GM18951 (cell line): Measurements from ENCODE around the gene CCND2.
A peak's percentile ranks its signal among the peaks of the same experiment; 100 is the strongest.

Experiments
- POLR2A ChIP-seq: IDR thresholded peaks from 4 replicates; pipeline ENCODE4 v1.6.1; 2011; ENCODE audit warnings: mild to moderate bottlenecking; ENCODE audit not compliant: insufficient read length, insufficient read depth; ENCODE audit errors: extremely low read depth
- in situ Hi-C: fragments of 300-500 bp; cut with MboI; formaldehyde crosslinking; loops from one replicate; pipeline ENCODE4 v1.12.0; 2022; ENCODE audit warnings: low sequenced_read_pairs, mixed read lengths, inconsistent platforms; ENCODE audit not compliant: unreplicated experiment

Gene CCND2

GRCh38 chr12:4283512-4284255 lies 10.1 kb downstream of the CCND2 start:
- TF ChIP-seq POLR2A = no peak
- in situ Hi-C loops = loop anchor here (10.0 kb wide), 1 partner anchor 389 kb away; no protein-coding TSS in a partner anchor

- in situ Hi-C loops = loop anchor here (10.0 kb wide), 1 partner anchor 390 kb away; no protein-coding TSS in a partner anchor
- no peak for TF ChIP-seq POLR2A
Measured at GRCh38 chr12:4284306-4284705, 10.7 kb downstream of the CCND2 start.

GRCh38 chr12:4285070-4285469 lies 11.5 kb downstream of the CCND2 start:
- in situ Hi-C loops = loop anchor here (5.0 to 10.0 kb wide), 2 partner anchors 293 to 390 kb away; no protein-coding TSS in a partner anchor

GRCh38 chr12:4286228-4286627 lies 12.7 kb downstream of the CCND2 start:
- in situ Hi-C loops = loop anchor here (5.0 to 10.0 kb wide), 2 partner anchors 294 to 391 kb away; no protein-coding TSS in a partner anchor
- peak; percentile 16 for TF ChIP-seq POLR2A

More at GRCh38 chr12:4285070-4285469, 11.5 kb downstream of the CCND2 start:
- TF ChIP-seq POLR2A = no peak

- in situ Hi-C loops = loop anchor here (5.0 to 10.0 kb wide), 2 partner anchors 295 to 392 kb away; no protein-coding TSS in a partner anchor
Measured at GRCh38 chr12:4286771-4287317, 13.3 kb downstream of the CCND2 start.

GRCh38 chr12:4287325-4288211 lies 14.0 kb downstream of the CCND2 start:
- in situ Hi-C loops = loop anchor here (5.0 to 10.0 kb wide), 2 partner anchors 295 to 393 kb away; no protein-coding TSS in a partner anchor
- peak; percentile 32 for TF ChIP-seq POLR2A

More at GRCh38 chr12:4286771-4287317, 13.3 kb downstream of the CCND2 start:
- no peak for TF ChIP-seq POLR2A

GRCh38 chr12:4288296-4289131 lies 15.0 kb downstream of the CCND2 start:
- in situ Hi-C loops = loop anchor here (5.0 to 10.0 kb wide), 2 partner anchors 296 to 394 kb away; no protein-coding TSS in a partner anchor
- peak; percentile 17 for TF ChIP-seq POLR2A

- TF ChIP-seq POLR2A = peak; percentile 11
- in situ Hi-C loops = loop anchor here (5.0 to 10.0 kb wide), 2 partner anchors 297 to 395 kb away; no protein-coding TSS in a partner anchor
Measured at GRCh38 chr12:4289231-4289878, 15.8 kb downstream of the CCND2 start.

GRCh38 chr12:4289998-4290790 lies 16.6 kb downstream of the CCND2 start:
- in situ Hi-C loops = loop anchor here (5.0 to 10.0 kb wide), 2 partner anchors 298 to 395 kb away; no protein-coding TSS in a partner anchor
- no peak for TF ChIP-seq POLR2A

GRCh38 chr12:4292341-4293073 lies 18.9 kb downstream of the CCND2 start:
- TF ChIP-seq POLR2A = peak; percentile 25
- in situ Hi-C loops = no loop called here

GRCh38 chr12:4293299-4293965 lies 19.9 kb downstream of the CCND2 start:
- no peak for TF ChIP-seq POLR2A
- in situ Hi-C loops = no loop called here
